ENCODE measurements around the gene C17orf78. TPM values are rescaled to one million over a fixed set of nuclear protein-coding genes. Genes with fewer than 3 reads are reported as not detected.

The C17orf78 gene
- total and polyA plus RNA-seq, 2 of the 13 experiments (the other 11 are each of a cell fraction or from before 2014, with no cell fraction given): not detected

DNA sequence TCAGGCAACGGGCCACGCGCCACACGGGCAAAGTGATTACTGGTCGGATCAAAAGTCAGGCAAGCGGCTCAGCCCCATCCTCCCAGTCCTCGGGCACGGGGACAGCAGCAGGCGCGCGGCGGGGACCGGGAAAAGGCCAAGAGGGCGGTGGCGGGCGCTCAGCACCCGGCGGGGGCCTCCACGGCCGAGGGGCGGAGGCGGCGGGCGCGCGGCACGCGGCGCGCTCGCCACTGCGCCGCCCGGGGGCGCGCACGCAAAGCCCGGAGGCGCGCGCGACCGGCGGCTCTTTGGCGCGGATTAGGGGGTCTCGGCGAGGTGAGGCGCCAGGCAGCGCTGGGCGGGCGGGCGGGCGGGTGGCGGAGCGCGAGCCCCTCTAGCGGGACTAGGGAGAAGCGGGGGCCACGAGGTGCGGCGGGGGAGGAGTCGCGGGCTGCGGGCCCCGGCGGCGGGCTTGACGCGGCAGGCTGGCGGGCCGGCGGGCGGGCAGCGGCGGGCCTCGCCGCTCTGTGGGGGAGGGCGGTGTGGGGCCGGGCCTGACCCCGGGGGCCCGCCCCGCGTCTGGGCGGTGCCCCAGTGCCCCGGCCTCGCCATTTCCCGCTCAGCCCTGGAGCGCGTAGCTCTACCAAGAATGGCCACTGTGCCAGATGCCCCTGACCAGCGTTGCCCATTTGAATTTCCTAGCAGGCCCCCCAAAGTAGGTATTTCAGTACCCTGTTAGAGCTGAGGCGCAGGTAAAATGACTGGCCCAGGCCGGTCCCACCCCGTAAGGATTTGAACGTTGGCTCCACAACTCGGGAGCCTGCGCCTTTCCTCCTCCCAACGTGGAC, 31.1 kb downstream of the C17orf78 start, which contains the start of the genes ACACA and TADA2A (continued):
- TF ChIP-seq NFIC (IDR thresholded peaks at IDR 0.05; ENCODE audit: low read length): no peak
- TF ChIP-seq HNF4A (CRISPR knock-in tag; IDR thresholded peaks at IDR 0.05): no peak
- TF ChIP-seq ZNF816 (CRISPR knock-in tag; IDR thresholded peaks at IDR 0.05; ENCODE audit: borderline replicate concordance): 0 out of 2 replicates have a peak, but pooled peaks have one; percentile 65
- 0 out of 2 replicates have a peak, but pooled peaks have one; percentile 46 for TF ChIP-seq ZFP41 (CRISPR knock-in tag; IDR thresholded peaks at IDR 0.05; ENCODE audit: borderline replicate concordance)
- TF ChIP-seq JDP2 (CRISPR knock-in tag; IDR thresholded peaks at IDR 0.05; ENCODE audit: borderline replicate concordance): no peak
- TF ChIP-seq, protein P1, sequence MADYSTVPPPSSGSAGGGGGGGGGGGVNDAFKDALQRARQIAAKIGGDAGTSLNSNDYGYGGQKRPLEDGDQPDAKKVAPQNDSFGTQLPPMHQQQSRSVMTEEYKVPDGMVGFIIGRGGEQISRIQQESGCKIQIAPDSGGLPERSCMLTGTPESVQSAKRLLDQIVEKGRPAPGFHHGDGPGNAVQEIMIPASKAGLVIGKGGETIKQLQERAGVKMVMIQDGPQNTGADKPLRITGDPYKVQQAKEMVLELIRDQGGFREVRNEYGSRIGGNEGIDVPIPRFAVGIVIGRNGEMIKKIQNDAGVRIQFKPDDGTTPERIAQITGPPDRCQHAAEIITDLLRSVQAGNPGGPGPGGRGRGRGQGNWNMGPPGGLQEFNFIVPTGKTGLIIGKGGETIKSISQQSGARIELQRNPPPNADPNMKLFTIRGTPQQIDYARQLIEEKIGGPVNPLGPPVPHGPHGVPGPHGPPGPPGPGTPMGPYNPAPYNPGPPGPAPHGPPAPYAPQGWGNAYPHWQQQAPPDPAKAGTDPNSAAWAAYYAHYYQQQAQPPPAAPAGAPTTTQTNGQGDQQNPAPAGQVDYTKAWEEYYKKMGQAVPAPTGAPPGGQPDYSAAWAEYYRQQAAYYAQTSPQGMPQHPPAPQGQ (CRISPR knock-in tag; IDR thresholded peaks at IDR 0.05; ENCODE audit: borderline replicate concordance): no peak
- TF ChIP-seq FOSL1 (CRISPR knock-in tag; IDR thresholded peaks at IDR 0.05; ENCODE audit: borderline replicate concordance): no peak; the same call in 1 of the 2 replicates
- TF ChIP-seq CBFB (CRISPR knock-in tag; IDR thresholded peaks at IDR 0.05): no peak
- TF ChIP-seq JUNB (CRISPR knock-in tag; IDR thresholded peaks at IDR 0.05; ENCODE audit: borderline replicate concordance): no peak
- TF ChIP-seq NFATC3 (CRISPR knock-in tag; IDR thresholded peaks at IDR 0.05): no peak
- TF ChIP-seq, protein P2, sequence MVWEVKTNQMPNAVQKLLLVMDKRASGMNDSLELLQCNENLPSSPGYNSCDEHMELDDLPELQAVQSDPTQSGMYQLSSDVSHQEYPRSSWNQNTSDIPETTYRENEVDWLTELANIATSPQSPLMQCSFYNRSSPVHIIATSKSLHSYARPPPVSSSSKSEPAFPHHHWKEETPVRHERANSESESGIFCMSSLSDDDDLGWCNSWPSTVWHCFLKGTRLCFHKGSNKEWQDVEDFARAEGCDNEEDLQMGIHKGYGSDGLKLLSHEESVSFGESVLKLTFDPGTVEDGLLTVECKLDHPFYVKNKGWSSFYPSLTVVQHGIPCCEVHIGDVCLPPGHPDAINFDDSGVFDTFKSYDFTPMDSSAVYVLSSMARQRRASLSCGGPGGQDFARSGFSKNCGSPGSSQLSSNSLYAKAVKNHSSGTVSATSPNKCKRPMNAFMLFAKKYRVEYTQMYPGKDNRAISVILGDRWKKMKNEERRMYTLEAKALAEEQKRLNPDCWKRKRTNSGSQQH (CRISPR knock-in tag; IDR thresholded peaks at IDR 0.05; ENCODE audit: low read depth): peak; percentile 19
- no peak for TF ChIP-seq AHDC1 (CRISPR knock-in tag; IDR thresholded peaks at IDR 0.05; ENCODE audit: borderline replicate concordance)
- TF ChIP-seq, protein P3, sequence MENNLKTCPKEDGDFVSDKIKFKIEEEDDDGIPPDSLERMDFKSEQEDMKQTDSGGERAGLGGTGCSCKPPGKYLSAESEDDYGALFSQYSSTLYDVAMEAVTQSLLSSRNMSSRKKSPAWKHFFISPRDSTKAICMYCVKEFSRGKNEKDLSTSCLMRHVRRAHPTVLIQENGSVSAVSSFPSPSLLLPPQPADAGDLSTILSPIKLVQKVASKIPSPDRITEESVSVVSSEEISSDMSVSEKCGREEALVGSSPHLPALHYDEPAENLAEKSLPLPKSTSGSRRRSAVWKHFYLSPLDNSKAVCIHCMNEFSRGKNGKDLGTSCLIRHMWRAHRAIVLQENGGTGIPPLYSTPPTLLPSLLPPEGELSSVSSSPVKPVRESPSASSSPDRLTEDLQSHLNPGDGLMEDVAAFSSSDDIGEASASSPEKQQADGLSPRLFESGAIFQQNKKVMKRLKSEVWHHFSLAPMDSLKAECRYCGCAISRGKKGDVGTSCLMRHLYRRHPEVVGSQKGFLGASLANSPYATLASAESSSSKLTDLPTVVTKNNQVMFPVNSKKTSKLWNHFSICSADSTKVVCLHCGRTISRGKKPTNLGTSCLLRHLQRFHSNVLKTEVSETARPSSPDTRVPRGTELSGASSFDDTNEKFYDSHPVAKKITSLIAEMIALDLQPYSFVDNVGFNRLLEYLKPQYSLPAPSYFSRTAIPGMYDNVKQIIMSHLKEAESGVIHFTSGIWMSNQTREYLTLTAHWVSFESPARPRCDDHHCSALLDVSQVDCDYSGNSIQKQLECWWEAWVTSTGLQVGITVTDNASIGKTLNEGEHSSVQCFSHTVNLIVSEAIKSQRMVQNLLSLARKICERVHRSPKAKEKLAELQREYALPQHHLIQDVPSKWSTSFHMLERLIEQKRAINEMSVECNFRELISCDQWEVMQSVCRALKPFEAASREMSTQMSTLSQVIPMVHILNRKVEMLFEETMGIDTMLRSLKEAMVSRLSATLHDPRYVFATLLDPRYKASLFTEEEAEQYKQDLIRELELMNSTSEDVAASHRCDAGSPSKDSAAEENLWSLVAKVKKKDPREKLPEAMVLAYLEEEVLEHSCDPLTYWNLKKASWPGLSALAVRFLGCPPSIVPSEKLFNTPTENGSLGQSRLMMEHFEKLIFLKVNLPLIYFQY (CRISPR knock-in tag; IDR thresholded peaks at IDR 0.05; ENCODE audit: borderline replicate concordance): no peak; the same call in 1 of the 2 replicates
- TF ChIP-seq PAX8 (CRISPR knock-in tag; IDR thresholded peaks at IDR 0.05; ENCODE audit: borderline replicate concordance): no peak; the same call in 1 of the 2 replicates
- peak; percentile 33; the same call in 1 of the 3 replicates for TF ChIP-seq MXI1 (IDR thresholded peaks at IDR 0.05; ENCODE audit: borderline replicate concordance, low read depth, low read length)
